WI38 (cell line): ENCODE measurements around the gene RSL1D1.
"Not testable (repeated sequence)": the region's sequence is repeated elsewhere in the genome, so short reads cannot be mapped to it uniquely, and the experiment has no call there.

ENCODE experiments used
- H3K4me3 ChIP-seq: 2 replicates; pipeline ENCODE4 v1.5.1; 2011; ENCODE audit warnings: low read depth, mild to moderate bottlenecking, control low read depth, low read length
- TF ChIP-seq, protein P1 (sequence below): IDR thresholded peaks from 2 replicates; pipeline ENCODE4 v1.5.1; 2012; ENCODE audit warnings: low read depth, mild to moderate bottlenecking, control low read depth, low read length

The RSL1D1 gene

DNA sequence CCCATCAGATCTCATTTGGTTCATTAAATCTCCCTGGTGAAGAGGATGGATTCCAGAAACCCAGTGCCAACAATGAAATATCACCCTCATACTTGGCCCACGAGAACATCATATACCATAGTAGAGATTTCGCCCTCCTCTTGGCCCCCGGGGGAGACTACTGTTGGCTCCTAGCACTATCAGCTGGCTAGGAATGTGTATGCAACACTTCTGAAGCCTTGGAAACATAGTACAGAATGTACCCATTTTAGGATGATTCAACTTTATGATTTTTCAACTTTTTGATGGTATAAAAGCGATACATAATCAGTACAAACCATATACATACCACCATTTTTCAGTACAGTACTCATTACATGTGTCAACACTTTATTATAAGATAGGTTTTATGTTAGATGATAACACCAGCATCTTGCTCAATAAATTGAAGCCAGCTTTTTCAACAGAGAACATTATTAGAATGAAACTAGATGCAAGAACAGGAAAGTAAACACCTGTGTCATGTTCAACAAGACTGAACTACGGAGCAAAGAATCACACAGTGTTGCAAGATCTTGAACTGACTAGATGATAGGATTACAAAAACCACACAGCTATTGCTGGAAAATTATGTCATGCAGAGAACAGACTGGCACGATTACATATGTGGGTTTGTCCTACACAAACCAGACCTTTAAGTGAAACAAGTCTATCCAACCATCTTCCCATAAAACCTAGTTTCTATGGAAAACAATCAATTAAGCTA, 17.2 kb downstream of the RSL1D1 start:
- no peak overlapping the region for H3K4me3 ChIP-seq
- TF ChIP-seq, protein P1, sequence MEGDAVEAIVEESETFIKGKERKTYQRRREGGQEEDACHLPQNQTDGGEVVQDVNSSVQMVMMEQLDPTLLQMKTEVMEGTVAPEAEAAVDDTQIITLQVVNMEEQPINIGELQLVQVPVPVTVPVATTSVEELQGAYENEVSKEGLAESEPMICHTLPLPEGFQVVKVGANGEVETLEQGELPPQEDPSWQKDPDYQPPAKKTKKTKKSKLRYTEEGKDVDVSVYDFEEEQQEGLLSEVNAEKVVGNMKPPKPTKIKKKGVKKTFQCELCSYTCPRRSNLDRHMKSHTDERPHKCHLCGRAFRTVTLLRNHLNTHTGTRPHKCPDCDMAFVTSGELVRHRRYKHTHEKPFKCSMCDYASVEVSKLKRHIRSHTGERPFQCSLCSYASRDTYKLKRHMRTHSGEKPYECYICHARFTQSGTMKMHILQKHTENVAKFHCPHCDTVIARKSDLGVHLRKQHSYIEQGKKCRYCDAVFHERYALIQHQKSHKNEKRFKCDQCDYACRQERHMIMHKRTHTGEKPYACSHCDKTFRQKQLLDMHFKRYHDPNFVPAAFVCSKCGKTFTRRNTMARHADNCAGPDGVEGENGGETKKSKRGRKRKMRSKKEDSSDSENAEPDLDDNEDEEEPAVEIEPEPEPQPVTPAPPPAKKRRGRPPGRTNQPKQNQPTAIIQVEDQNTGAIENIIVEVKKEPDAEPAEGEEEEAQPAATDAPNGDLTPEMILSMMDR: no peak

DNA sequence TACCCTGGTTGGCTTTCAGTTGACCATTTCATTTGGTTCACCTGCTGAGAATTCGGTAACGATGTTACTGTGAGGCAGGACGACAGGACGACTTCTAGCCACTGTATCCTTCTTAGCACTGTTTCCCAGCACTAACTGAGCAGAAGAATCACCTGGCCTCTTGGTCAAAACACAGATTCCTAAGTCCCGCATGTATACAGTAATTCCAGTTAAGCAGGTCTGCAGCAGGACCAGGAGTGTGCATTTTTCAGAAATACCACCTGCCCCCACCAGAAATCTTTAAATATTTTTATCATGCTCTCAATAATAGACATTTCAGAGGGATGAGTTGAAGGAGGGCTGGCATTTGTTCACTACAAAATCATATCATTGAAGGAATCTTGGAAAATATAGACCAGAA, 22.6 kb downstream of the RSL1D1 start:
- TF ChIP-seq, protein P1: no peak
- no peak overlapping the region for H3K4me3 ChIP-seq

DNA sequence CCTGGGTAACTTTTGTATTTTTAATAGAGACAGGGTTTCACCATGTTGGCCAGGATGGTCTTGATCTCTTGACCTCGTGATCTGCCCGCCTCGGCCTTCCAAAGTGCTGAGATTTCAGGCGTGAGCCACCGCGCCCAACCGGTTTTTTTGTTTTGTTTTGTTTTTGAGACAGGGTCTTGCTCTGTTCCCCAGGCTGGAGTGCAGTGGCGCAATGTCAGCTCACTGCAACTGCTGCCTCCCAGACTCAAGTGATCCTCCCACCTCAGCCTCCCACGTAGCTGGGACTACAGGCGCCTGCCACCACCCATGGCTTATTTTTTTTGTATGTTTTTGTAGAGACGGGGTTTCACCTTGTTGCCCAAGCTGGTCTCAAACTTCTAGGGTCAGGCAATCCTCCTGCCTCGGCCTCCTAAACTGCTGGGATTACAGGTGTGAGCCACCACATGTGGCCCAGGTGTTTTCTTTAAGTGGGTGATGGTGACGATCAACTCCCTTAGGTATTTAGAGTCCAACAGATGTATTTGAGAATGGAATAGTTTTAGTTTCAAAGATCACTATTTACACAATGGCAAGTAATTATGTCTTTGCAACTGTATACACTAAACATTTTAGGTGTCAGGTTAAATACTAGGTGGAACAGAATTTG, 25.7 kb downstream of the RSL1D1 start:
- not testable (repeated sequence) for H3K4me3 ChIP-seq

DNA sequence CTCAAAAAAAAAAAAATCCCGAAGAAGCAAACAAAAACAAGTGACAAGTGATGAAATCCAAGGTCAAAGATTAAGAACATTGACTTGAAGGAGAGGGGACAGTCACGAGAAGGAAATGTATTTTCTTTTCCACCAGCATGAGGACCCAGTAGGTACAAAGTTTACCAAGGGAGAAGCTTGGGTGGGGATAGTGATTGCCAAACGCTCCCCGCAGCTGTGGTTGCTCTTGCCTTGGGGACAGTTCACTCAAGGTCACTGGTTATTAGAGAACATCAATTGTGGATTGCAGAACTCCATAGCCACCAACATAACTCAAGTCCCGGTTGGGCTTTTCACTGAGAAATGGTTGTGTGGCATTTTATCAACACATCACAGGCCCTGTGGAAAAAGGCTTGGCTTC, 27.0 kb downstream of the RSL1D1 start:
- TF ChIP-seq, protein P1: no peak

DNA sequence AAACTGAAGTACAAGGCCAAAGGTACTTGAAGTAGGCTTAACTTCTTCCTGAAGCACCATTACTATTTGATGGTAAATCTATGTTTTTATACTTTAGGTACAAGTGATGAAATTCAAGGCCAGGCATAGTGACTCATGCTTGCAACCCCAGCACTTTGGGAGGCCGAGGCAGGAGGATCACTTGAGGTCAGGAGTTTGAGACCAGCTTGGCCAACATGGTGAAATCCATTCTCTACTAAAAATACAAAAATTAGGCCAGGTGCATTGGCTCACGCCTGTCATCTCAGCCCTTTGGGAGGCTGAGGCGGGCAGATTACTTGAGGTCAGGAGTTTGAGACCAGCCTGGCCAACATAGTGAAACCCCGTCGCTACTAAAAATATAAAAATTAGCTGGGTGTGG, 27.7 kb downstream of the RSL1D1 start:
- not testable (repeated sequence) for H3K4me3 ChIP-seq

More for the DNA sequence above, 27.0 kb downstream of the RSL1D1 start:
- no peak overlapping the region for H3K4me3 ChIP-seq

DNA sequence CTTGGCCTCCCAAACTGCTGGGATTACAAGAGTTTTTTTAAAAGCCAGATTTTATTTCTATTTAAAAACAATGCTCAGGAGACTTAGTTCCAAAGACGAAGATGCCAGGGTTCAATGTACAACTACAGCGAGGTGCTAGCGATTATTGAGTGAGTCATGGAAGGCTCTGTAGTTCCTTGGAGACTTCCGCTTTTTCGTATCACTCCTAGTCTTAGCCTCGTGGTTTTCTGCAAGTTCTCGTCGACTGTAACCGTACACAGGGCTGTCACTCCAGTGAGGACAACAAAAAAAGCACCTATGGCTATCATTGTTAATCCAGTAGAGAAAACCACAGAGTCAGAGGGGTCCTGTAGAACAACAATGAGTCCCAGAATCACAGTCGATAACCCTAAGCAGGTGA, 31.5 kb downstream of the RSL1D1 start:
- TF ChIP-seq, protein P1: no peak
- H3K4me3 ChIP-seq: no peak overlapping the region

DNA sequence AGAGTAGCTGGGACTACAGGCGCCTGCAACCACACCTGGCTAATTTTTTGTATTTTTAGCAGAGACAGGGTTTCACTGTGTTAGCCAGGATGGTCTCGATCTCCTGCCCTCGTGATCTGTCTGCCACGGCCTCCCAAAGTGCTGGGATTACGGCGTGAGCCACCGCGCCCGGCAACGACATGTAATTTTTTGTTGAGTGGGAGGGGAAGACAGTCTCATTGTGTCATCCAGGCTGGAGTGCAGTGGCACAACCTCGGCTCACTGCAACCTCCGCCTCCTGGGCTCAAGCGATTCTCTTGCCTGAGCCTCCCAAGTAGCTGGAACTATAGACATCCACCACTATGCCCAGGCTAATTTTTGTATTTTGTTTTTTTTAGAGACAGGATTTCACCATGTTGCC, 32.4 kb downstream of the RSL1D1 start:
- not testable (repeated sequence) for H3K4me3 ChIP-seq

DNA sequence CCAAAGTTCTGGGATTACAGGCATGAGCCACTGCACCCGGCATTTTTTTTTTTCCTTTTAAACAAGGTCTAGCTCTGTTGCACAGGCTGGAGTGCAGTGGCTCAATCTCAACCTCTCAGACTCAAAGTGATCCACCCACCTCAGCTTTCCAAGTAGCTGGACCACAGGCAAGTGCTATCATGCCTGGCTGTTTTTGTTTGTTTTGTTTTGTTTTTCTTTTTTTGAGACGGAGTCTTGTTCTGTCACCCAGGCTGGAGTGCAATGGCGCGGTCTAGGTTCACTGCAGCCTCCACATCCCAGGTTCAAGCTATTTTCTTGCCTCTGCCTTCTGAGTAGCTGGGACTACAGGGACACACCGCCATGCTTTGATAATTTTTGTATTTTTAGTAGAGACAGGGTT, 35.2 kb downstream of the RSL1D1 start:
- no peak overlapping the region for H3K4me3 ChIP-seq
- TF ChIP-seq, protein P1: no peak

DNA sequence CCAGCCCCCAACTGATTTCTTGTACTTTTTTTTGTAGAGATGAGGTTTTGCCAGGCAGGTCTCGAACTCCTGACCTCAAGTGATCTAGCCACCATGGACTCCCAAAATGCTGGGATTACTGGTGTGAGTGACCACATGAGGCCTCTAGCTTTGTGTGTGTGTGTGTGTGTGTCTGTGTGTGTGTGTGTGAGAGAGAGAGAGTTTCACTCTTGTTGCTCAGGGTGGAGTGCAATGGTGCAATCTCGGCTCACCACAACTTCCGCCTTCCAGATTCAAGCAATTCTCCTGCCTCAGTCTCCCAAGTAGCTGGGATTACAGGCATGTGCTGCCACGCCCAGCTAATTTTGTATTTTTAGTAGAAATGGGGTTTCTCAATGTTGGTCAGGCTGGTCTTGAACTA, 36.5 kb downstream of the RSL1D1 start:
- H3K4me3 ChIP-seq: not testable (repeated sequence)
